NCI-H2029 treated with DMSO at 0.1 percent for 48 hours (cell line): ENCODE data around the gene OR5AU1.
"Not testable (repeated sequence)": the region's sequence is repeated elsewhere in the genome, so short reads cannot be mapped to it uniquely, and the experiment has no call there.

Source experiments
- DNase-seq: peaks from one replicate; lab custom pipeline; 2025; lab: John Stamatoyannopoulos, UW

Gene OR5AU1

GRCh38 chr14:21171128-21171527 lies 15.3 kb upstream of the OR5AU1 start:
- DNase-seq: no peak

DNA sequence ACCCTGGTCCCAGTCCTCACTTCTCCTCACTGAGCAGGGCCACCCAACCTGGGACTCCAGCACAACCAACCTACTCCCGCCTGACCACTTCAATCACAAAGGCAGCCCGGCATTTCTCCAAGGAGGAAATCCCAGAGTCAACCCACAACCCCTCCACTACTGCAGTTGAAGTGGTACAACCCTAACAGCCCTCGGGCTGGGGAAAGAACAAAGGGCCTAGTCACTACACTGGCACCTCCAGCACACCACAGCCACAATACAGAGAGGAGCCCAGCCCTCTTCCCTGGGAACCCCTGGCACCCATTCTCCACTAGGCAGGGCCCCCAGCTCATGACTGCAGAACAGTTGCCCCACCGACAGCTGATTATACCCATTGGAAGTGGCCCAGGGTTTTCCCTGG lies 13.7 kb upstream of the OR5AU1 start:
- DNase-seq: no peak

DNA sequence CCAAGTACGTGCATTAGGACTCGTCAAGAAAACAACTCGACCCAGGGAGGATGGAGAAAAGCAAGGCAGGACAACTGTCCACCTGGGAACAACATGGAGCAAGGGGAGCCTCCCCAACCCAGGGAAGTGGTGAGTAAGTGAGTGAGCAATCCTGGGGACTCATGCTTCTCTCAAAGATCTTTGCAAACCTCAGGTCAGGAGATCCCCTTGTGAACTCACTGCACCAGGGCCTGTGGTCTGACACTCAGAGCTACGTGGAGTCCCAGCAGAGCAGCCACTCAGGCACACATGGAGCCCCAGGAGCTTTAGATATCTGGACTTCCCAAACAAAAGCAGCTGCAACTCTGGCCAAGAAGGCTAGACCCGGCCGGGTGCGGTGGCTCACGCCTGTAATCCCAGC lies 12.2 kb upstream of the OR5AU1 start:
- no peak for DNase-seq

GRCh38 chr14:21165670-21166069 lies 9.8 kb upstream of the OR5AU1 start:
- not testable (repeated sequence) for DNase-seq

- not testable (repeated sequence) for DNase-seq
Measured at GRCh38 chr14:21165002-21165605, 9.2 kb upstream of the OR5AU1 start.

DNA sequence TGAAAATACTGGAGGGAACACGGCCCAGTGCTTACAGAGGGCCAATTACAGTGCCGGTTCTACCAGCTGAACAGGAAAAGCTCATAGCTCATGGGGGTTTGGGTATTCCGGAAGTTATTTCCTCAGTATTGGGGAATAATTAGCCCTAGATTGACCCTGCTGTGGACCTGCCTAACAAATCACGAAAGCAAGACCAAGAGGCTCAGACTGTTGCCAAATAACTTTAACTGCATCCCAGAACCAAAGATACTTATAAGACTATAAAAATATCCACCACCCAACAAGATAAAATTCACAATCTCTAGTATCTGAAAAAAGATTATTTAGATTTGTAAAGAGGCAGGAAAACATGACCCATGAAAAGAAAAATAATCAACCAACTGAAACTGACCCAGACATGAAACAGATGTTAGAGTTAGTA lies 8.0 kb upstream of the OR5AU1 start:
- DNase-seq: no peak

DNA sequence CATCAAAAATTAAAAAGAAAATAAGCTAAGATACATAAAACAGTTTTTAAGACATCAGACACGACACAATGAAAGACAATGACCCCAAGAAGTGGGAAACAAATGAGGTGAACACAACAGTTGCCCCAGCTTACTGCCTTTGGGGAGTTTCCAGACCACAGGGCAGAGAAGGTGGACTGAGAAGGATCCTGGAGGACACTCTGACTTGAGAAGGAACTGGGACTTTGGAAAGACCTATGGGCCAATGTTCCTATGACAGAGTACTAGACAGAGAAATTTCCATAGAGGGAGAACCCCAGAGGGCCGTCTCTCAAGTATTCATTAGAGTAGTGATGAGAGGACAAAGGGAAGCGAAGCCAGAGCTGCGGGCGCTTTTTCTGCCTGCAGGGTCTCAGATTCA lies 6.2 kb upstream of the OR5AU1 start:
- no peak for DNase-seq

GRCh38 chr14:21160061-21160610 lies 4.3 kb upstream of the OR5AU1 start:
- no peak for DNase-seq

DNA sequence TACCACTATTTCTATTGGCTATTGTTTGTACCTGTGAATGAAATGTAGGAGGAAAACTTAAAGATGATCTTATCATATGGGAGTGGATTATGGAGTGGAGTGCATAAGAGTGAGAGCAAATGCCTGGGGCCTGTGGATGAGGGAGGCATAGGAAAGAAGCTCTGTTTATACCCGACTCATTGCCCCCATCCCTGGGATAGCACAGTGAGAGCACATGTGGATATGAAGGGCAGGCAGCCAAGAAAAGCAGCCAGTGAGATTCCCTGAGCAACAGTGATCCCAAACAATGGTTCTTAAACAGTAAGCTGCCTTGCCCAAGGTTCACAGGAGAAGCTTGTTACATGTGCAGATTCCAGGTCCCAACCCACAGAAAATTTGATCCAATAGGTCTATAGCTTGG lies 2.3 kb upstream of the OR5AU1 start:
- DNase-seq: not testable (repeated sequence)

- DNase-seq: no peak
Measured at GRCh38 chr14:21149641-21150367, 6.1 kb downstream of the OR5AU1 start.

DNA sequence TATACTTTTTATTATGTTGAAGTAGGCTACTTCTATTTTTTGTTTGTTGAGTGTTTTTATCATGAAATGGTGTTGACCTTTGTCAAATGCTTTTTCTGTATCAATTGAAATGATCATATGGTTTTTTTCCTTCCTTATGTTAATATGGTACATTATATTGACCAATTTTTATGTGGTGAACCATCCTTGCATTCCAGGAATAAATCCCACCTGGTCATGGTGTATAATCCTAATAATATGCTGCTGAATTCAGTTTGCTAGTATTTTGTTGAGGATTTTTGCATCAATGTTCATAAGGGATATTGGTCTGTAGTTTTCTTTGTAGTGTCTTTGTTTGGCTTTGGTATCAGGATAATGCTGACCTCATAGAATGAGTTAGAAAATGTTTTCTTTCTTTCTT lies 10.4 kb downstream of the OR5AU1 start:
- no peak for DNase-seq

DNA sequence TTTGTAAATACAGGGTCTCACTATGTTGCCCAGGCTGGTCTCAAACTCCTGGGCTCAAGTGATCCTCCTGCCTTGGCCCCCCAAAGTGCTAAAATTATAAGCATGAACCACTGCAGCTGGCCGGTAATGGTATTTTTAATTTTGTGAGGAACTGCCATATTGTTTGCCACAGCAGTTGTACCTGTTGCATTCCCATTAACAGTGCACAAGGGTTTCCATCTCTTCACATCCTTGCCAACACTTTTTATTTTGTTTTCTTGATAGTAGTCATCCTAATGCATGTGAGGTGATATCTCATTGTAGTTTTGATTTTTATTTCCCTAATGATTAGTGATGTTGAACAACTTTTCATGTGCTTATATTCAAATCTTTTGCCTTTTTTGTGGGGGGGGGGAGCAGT lies 13.5 kb downstream of the OR5AU1 start:
- DNase-seq: no peak

DNA sequence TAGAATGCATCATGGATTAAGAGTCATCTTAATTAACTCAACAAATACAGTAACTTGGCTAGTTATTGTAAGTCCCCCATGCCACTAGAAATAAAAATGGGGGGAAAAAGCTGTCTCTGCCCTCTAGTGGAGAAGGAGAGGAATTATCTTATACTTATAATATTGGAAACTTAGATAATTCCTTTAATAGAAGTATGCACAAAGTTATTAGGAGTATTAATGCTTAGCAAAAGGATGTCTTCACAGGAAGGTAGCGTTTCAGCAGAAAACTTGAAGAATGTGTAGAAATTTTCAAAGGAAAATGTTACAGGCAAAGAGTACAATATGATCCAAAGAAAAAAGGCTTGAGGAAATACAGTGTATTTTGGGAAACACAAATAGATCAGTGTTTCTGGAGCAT lies 19.8 kb downstream of the OR5AU1 start:
- DNase-seq: no peak

- no peak for DNase-seq
Measured at GRCh38 chr14:21133901-21134300, 22.0 kb downstream of the OR5AU1 start.

- no peak for DNase-seq
Measured at GRCh38 chr14:21123429-21123828, 32.4 kb downstream of the OR5AU1 start.

- no peak for DNase-seq
Measured at GRCh38 chr14:21121122-21121521, 34.7 kb downstream of the OR5AU1 start.

- no peak for DNase-seq
Measured at GRCh38 chr14:21120686-21121085, 35.2 kb downstream of the OR5AU1 start.

- DNase-seq: no peak
Measured at GRCh38 chr14:21118933-21119332, 36.9 kb downstream of the OR5AU1 start.

DNA sequence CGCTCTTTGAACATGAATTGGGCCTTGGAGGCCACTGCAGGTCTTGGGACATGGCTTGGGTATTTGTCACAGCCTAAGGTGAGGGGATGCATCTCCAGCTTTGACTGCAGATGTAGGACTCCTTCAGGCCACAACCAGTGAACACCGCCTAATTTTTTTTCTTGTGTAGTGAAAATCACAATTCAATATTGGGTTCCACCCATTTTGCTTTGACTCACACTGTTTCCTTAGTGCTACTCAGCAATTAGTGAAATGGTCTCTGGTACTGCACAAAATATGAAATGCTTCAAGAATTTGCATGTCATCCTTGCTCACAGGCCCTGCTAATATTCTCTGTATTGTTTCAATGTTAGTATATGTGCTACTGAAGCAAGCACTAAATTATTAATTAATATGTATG lies 42.5 kb downstream of the OR5AU1 start:
- no peak for DNase-seq

DNA sequence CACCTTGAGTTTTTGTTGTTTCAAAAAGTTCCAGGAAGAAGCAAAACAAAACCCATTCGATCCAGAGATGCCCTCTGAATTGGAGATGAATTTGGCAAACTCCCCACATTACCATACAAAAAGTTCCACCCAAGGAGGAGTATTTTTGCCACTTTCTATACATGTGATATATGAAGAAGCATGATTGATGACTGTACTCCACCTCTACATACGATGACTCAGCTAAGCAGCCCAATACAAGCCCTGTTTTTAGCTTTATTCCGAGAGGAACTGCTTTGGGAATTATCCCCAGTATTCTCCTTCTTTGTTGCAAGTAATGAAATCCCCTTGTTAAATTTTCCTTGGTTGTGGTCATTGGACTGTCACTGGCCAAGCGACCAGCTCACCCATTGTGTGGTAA lies 43.6 kb downstream of the OR5AU1 start:
- DNase-seq: no peak

- DNase-seq: no peak
Measured at GRCh38 chr14:21109377-21110138, 46.3 kb downstream of the OR5AU1 start.

DNA sequence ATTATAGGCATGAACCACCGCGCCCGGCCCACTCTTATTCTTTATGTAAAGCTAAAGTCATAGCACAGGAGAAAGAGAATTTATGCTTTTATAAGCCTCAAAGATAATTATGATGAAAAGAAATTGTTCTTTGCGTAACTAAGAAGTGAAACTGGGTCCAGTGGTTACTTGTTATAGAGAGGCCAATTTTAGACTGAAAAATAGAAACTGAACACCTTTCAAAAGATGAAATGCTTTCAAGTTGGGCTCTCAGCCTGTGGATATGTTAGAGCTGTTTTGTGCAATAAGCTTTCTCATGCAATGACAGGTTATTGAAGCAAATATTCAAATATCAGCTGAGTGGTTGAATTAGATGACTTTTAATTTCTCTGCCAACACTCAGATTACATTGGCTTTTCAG lies 47.1 kb downstream of the OR5AU1 start:
- DNase-seq: no peak

- DNase-seq: no peak
Measured at GRCh38 chr14:21107283-21107800, 48.5 kb downstream of the OR5AU1 start.
